Thyroid gland (tissue), 4 donors: ENCODE measurements around the gene GABARAPL2. TPM values are rescaled to one million over a fixed set of nuclear protein-coding genes. Genes with fewer than 3 reads are reported as not detected.

Experiments used
- DNase-seq, 2 donors: peaks; one replicate each; pipeline ENCODE4 v3.0.0-alpha.2; 2019
- H3K27ac ChIP-seq, 3 donors: fragments of 200-600 bp; sonication (generic); 1 replicate in 2 of 3; 2 replicates in 1 of 3; pipeline ENCODE4 v1.5.1; 2016 to 2019; ENCODE audit warnings: mild to moderate bottlenecking in 1 of 3, moderate library complexity in 1 of 3
- H3K27me3 ChIP-seq: fragments of 200-600 bp; sonication (generic); one replicate; pipeline ENCODE4 v1.5.1; 2019
- H3K36me3 ChIP-seq, 2 donors: fragments of 200-600 bp; sonication (generic); one replicate each; pipeline ENCODE4 v1.5.1; 2016 to 2019
- H3K4me1 ChIP-seq, 2 donors: fragments of 200-600 bp; sonication (generic); one replicate each; pipeline ENCODE4 v1.5.1; 2017 to 2019
- H3K4me3 ChIP-seq, 3 donors: fragments of 200-600 bp; sonication (generic); replicated peaks in 1 of 3; 1 replicate in 2 of 3; 2 replicates in 1 of 3; pipeline ENCODE4 v1.5.1; 2016; ENCODE audit warnings: mild to moderate bottlenecking in 1 of 3
- H3K9me3 ChIP-seq: fragments of 200-600 bp; sonication (generic); one replicate; pipeline ENCODE4 v1.5.1; 2017
- POLR2A ChIP-seq, 2 donors: fragments of 450-650 bp; IDR thresholded peaks; one replicate each; pipeline ENCODE4 v1.6.1; 2017; ENCODE audit warnings: antibody characterized with exemption in 2 of 2, mild to moderate bottlenecking in 2 of 2, moderate library complexity in 1 of 2
- WGBS, 2 donors: methylation state at CpG; one replicate each; pipeline ENCODE4 v1.1.5; 2017; 5-methylcytosine and 5-hydroxymethylcytosine counted together
- intact Hi-C: fragments of 100-400 bp; cut with DNase I; formaldehyde crosslinking; loops from one replicate; pipeline ENCODE4 v1.15.1; 2023
- total RNA-seq, 4 donors: library from RNA; depleted of rRNA; stranded (reverse); fragments of >200 nt; gene quantifications; one replicate each; pipeline ENCODE4 v1.2.3, GENCODE V29; 2016
- TF ChIP-seq, protein P1 (sequence below), 6 experiments: fragments of 200-600 bp in 3 of 6; fragments of 450-650 bp in 3 of 6; sonication (generic) in 3 of 6; IDR thresholded peaks; one replicate each; pipeline ENCODE4 v1.5.1; 2016 to 2019; ENCODE audit warnings: antibody characterized with exemption in 6 of 6, mild to moderate bottlenecking in 2 of 6, inconsistent platforms in 1 of 6, moderate library complexity in 1 of 6

GABARAPL2 gene
- total RNA-seq, 4 donors from 2014 or later, result 75.3 to 223 (median 122) TPM

DNA sequence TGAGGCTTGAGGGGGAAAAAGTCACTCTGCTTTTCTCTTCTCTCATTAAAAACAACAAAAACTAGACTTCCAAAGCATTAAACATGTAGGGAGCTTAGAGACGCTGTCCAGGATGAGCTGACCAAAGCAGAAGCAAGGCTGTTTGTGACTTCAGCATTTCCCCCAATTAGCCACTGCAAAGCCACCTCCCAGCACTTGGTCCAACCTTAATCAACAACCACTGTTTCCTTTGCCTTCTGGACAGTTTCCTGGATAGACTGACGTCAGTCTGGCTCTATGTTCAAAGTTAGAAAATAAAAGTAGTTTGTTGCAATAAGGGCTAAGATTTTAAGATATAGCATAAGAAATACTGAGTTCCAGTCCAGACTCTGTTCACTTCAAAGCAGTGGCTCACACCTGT, 13.2 kb upstream of the GABARAPL2 start:
- Histone ChIP-seq H3K4me3 (no peak overlapping the region), H3K4me1 (peaks cover 0 to 6% of the 10 kb centered on the region in 2 donors), H3K27ac (no peak overlapping the region), H3K9me3 (no peaks in the 10 kb centered on the region), H3K36me3 (no peaks in the 10 kb centered on the region), H3K27me3 (no peaks in the 10 kb centered on the region)
- WGBS, 2 donors, result 79 to 82% methylated on average over 2 of the region's 2 CpGs
- intact Hi-C loops, result loop anchor here (10.0 kb wide), 1 partner anchor 78 kb away; no protein-coding TSS in a partner anchor
- TF ChIP-seq, protein P1, sequence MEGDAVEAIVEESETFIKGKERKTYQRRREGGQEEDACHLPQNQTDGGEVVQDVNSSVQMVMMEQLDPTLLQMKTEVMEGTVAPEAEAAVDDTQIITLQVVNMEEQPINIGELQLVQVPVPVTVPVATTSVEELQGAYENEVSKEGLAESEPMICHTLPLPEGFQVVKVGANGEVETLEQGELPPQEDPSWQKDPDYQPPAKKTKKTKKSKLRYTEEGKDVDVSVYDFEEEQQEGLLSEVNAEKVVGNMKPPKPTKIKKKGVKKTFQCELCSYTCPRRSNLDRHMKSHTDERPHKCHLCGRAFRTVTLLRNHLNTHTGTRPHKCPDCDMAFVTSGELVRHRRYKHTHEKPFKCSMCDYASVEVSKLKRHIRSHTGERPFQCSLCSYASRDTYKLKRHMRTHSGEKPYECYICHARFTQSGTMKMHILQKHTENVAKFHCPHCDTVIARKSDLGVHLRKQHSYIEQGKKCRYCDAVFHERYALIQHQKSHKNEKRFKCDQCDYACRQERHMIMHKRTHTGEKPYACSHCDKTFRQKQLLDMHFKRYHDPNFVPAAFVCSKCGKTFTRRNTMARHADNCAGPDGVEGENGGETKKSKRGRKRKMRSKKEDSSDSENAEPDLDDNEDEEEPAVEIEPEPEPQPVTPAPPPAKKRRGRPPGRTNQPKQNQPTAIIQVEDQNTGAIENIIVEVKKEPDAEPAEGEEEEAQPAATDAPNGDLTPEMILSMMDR (IDR thresholded peaks at IDR 0.05), result no peak
- no peak for TF ChIP-seq POLR2A (IDR thresholded peaks at IDR 0.05)
- no peak for DNase-seq

DNA sequence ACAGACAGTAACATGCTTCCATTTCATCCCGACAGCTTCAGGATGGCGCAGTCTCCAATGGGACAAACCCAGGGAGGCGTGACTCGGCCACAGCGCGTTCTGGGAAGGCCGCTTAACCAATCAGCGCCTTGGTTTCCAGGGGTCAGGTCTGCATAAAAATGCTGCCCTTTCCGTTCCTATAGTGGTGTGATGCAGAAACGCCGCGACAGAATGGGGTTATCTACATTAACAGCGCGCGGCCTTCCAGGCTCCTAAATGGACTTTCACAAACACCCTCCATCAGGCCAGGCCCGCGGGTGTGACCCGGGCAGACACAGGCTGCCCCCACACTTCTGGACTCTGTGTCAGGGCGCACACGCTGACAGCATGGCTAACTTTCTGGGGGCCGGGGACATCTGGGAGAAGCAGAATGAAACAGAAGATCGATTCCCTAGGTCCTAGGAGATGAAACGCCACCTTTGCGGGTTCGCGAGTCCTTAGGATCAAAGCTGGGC, 10.9 kb upstream of the GABARAPL2 start:
- peak; percentile 69 to 70 for DNase-seq
- Histone ChIP-seq H3K27ac (peak overlapping the region; percentile 52 to 78 (median 71)), H3K27me3 (no peaks in the 10 kb centered on the region), H3K4me3 (peak overlapping the region; percentile 7 to 75 (median 36)), H3K36me3 (no peaks in the 10 kb centered on the region), H3K4me1 (peaks cover 0 to 6% of the 10 kb centered on the region in 2 donors), H3K9me3 (no peaks in the 10 kb centered on the region)
- intact Hi-C loops, result loop anchor here (5.0 to 10.0 kb wide), 2 partner anchors 72 to 80 kb away; no protein-coding TSS in a partner anchor
- 3 to 4% methylated on average over 22 to 26 of the region's 26 CpGs for WGBS, 2 donors
- TF ChIP-seq, protein P1 (IDR thresholded peaks at IDR 0.05), result no peak
- peak in 1 of 2 donors; percentile 26 for TF ChIP-seq POLR2A (IDR thresholded peaks at IDR 0.05)

DNA sequence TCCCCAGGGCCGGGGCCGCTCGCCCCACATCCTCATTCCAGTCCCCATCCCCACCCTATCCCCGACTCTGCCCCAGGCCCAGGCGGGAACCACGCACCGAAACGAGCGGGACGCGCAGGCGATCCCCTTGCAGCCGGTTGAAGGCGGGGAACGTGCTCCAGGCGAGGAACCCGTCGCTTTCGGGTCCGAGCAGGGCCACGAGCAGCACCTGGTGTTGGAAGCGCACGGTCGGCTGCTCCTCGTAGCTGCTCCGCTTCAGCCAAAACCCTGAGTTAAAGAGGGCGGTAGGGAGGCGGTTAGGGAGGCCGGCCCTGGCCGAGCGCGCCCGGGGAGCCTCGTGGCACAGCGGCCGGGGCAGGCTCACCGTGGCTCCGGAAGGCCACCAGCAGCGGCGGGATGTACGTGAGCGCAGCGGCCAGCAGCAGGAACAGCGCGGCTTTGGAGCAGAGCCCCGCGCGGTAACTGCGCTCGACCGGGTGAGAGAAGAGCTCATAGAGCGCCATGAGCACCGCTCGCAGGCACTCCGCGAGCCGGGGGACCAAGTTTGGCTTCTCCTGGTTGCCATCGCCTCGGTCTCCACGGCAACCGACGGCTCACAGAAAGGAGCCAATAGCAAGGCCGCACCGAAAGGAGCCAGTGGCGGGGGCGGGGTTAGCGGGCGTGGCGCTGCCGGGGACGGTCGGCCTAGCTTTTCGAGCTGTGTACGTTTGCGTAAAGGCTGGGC, 10.3 kb upstream of the GABARAPL2 start, which contains the start of gene TMEM231:
TMEM231 (minus strand) TSS at position 546 of the 724 bp plus-strand sequence; CDS start at position 503, 43 bp downstream.
- 0 to 1% methylated on average over 17 to 47 of the region's 75 CpGs for WGBS, 2 donors

DNA sequence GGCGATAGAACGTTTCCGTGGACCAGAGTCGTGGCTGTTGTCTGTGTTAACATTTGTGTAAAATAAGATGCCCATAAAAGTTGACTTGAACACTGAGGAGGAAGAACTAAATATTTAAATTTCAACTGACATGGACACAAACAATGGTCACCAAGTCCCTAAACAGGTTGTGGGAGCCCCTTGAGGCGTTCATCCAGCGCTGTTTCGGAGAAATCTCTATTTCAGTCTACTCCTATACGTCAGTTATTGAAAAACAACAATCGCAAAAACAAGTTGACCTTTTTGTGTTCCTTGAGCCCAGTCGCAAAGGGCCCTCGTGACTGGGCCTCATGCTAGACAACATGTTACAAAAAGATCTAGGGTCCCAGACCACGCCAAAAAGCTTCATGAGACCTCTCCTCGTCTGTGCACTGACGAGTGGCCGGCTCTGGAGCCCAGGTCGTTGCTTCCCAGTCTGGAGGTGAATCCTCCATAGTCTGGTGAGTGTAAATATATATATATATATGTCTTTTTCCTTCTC, 9.7 kb upstream of the GABARAPL2 start:
- intact Hi-C loops, result loop anchor here (5.0 to 10.0 kb wide), 2 partner anchors 71 to 82 kb away; no protein-coding TSS in a partner anchor
- no peaks in the 10 kb centered on the region for H3K9me3 ChIP-seq
- peak overlapping the region in 1 of 3 donors; percentile 75 for H3K4me3 ChIP-seq
- WGBS, 2 donors, result 39 to 44% methylated on average over 16 of the region's 16 CpGs
- H3K27ac ChIP-seq, result peak overlapping the region; percentile 71 to 79 (median 78)
- H3K36me3 ChIP-seq, result no peaks in the 10 kb centered on the region
- H3K27me3 ChIP-seq, result no peaks in the 10 kb centered on the region
- no peak for TF ChIP-seq POLR2A (IDR thresholded peaks at IDR 0.05)
- TF ChIP-seq, protein P1 (IDR thresholded peaks at IDR 0.05), result no peak
- peak in 1 of 2 donors; percentile 11 for DNase-seq
- peaks cover 0 to 6% of the 10 kb centered on the region in 2 donors for H3K4me1 ChIP-seq

More for the DNA sequence above, 10.3 kb upstream of the GABARAPL2 start, which contains the start of gene TMEM231:
- H3K4me1 ChIP-seq, result peaks cover 0 to 6% of the 10 kb centered on the region in 2 donors
- intact Hi-C loops, result loop anchor here (5.0 to 10.0 kb wide), 2 partner anchors 71 to 81 kb away; no protein-coding TSS in a partner anchor
- peak within 1 kb of the TSS; percentile 7 to 75 (median 36) for H3K4me3 ChIP-seq
- H3K27ac ChIP-seq, result peak within 1 kb of the TSS; percentile 71 to 79 (median 78)
- H3K27me3 ChIP-seq, result no peaks in the 10 kb centered on the region
- peak; percentile 99 for DNase-seq
- H3K9me3 ChIP-seq, result no peaks in the 10 kb centered on the region
- no peaks in the 10 kb centered on the region for H3K36me3 ChIP-seq
- TF ChIP-seq POLR2A (IDR thresholded peaks at IDR 0.05), result peak in 1 of 2 donors; percentile 70
- TF ChIP-seq, protein P1 (IDR thresholded peaks at IDR 0.05), result peak in 1 of 6 experiments; percentile 12
